Measurements from ENCODE around the gene SSBP3. TPM values are rescaled to one million over a fixed set of nuclear protein-coding genes. Genes with fewer than 3 reads are reported as not detected.

SSBP3 gene
- total and polyA plus RNA-seq, 8 donors: 33.0 to 129 (median 112) TPM

GRCh38 chr1:54259546-54260140, 146.6 kb downstream of the SSBP3 start:
- Histone ChIP-seq H3K36me3 (no peaks in the 10 kb centered on the region), H3K4me1 (peaks cover 0 to 13% of the 10 kb centered on the region in 2 donors), H3K4me3 (no peak overlapping the region), H3K9me3 (no peaks in the 10 kb centered on the region), H3K27me3 (no peaks in the 10 kb centered on the region), H3K27ac (no peak overlapping the region)
- TF ChIP-seq CTCF (IDR thresholded peaks at IDR 0.05): no peak
- ATAC-seq: no peak
- intact Hi-C loops (cut with DNase I): no loop called here
- DNase-seq: no peak

DNA sequence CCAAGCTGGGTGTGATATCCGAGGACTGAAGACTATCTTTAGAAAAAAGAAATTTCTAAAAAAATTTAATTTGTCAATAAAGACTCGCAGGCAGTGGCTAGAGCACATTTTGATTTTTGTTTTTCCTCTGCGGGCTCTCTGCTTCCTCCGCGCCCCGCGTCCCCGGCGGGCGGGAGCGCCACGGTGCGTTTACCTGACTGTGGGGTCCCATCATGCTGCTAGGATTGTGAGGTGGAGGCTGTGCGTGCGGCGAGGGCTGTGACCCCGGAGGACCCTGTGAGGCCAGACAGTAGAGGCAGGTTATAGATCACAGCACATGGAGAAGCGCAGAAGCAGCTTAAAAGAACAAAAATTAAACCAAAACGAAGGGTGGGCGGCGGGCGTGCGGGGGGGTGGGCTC, 148.3 kb downstream of the SSBP3 start:
- no peak overlapping the region for H3K4me3 ChIP-seq
- no peak for TF ChIP-seq CTCF (IDR thresholded peaks at IDR 0.05)
- H3K9me3 ChIP-seq: no peaks in the 10 kb centered on the region
- H3K27me3 ChIP-seq: no peaks in the 10 kb centered on the region
- intact Hi-C loops (cut with DNase I): no loop called here
- H3K36me3 ChIP-seq: no peaks in the 10 kb centered on the region
- H3K27ac ChIP-seq: no peak overlapping the region
- no peak for ATAC-seq
- H3K4me1 ChIP-seq: peaks cover 0 to 5% of the 10 kb centered on the region in 2 donors
- DNase-seq: no peak

GRCh38 chr1:54257346-54257620, 148.9 kb downstream of the SSBP3 start:
- intact Hi-C loops (cut with DNase I): no loop called here
- no peak overlapping the region for H3K27ac ChIP-seq
- no peaks in the 10 kb centered on the region for H3K4me1 ChIP-seq
- H3K36me3 ChIP-seq: no peaks in the 10 kb centered on the region
- ATAC-seq: no peak
- H3K4me3 ChIP-seq: no peak overlapping the region
- no peak for TF ChIP-seq CTCF (IDR thresholded peaks at IDR 0.05)
- no peaks in the 10 kb centered on the region for H3K9me3 ChIP-seq
- H3K27me3 ChIP-seq: no peaks in the 10 kb centered on the region
- no peak for DNase-seq

GRCh38 chr1:54256522-54257345, 149.5 kb downstream of the SSBP3 start:
- DNase-seq: no peak
- Histone ChIP-seq H3K9me3 (no peaks in the 10 kb centered on the region), H3K4me1 (no peaks in the 10 kb centered on the region), H3K27me3 (no peaks in the 10 kb centered on the region), H3K27ac (no peak overlapping the region), H3K4me3 (no peak overlapping the region), H3K36me3 (no peaks in the 10 kb centered on the region)
- no peak for ATAC-seq
- intact Hi-C loops (cut with DNase I): no loop called here
- no peak for TF ChIP-seq CTCF (IDR thresholded peaks at IDR 0.05)

DNA sequence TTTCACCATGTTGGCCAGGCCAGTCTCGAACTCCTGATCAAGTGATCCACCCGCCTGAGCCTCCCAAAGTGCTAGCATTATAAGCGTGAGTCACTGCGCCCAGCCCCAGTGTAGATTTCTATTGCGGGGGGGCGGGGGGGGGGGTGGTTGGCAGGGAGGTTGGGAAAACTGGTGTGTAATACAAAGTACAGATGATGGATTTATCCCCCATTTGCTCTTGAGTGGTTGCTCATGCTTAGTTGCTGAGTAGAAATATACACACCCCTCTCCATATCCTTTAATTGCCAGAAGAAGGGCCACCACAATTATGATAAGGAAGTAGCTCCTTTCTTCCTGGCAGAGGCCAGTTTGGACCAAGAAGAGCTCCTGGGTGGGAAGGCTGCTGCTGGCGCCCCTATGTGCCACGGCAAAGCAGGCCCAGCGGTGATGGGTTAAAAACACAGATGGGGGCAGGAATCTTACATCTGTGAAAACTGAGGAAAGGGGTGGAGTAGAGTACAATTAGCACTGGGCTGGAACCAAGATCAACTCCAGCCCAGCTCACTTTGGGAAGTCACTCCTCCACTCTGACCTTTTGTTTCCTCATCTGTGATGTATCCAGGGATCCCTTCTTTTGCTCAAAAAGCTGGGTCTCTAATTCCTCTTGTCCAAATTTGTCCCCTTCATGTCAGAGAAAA, 151.0 kb downstream of the SSBP3 start:
- Histone ChIP-seq H3K9me3 (no peaks in the 10 kb centered on the region), H3K4me1 (no peaks in the 10 kb centered on the region), H3K4me3 (no peak overlapping the region), H3K27ac (no peak overlapping the region), H3K36me3 (peaks cover 0 to 10% of the 10 kb centered on the region in 2 donors), H3K27me3 (no peaks in the 10 kb centered on the region)
- intact Hi-C loops (cut with DNase I): no loop called here
- DNase-seq (peak in 1 of 4 donors; percentile 6), ATAC-seq (no peak)
- no peak for TF ChIP-seq CTCF (IDR thresholded peaks at IDR 0.05)
